Measurements from ENCODE around the gene SIX6.
"Not testable (repeated sequence)": the region's sequence is repeated elsewhere in the genome, so short reads cannot be mapped to it uniquely, and the experiment has no call there.

The SIX6 gene

DNA sequence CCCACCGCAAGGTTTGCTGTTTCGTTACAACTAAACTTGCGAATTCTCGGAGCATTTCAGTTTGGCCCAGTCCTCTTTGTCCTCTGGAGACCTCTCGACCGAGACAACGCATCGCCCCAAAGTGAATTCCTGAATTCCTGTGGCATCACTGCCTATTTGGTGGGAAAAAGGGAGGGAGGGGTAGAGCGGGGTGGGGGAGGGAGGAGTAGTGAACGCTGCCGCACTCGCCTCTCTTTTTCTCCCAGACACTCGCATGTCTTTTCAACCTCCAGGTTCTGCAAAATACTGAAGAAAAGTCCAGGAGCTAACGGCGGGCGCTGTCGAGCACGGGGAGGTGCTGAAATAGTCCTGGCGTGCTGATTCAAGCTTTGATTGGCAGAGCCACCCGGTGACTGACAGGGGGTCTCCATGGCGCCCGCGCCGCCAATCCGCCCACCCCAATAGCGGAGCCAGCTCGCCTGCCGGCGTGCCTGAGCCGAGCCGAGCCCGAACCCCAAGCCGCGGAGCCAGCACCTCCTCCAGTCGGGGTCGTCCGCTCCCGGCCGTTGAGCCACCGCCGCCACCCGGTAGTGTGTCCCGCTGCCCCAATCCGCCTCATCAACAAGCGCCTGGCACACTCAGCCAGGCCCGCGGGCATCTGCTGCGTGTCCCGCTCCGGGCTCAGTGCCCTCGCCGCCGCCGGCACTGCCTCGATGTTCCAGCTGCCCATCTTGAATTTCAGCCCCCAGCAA lies at the start of gene SIX6:
Gene SIX6 (plus strand): TSS at position 440 of the 731 bp plus-strand sequence. CDS start 253 bp downstream, at position 693.
- no peak for DNase-seq (ENCODE audit: low read depth)

- not testable (repeated sequence) for DNase-seq (ENCODE audit: low read depth)
Measured at GRCh38 chr14:60480248-60480647, 28.7 kb upstream of the SIX6 start.

DNA sequence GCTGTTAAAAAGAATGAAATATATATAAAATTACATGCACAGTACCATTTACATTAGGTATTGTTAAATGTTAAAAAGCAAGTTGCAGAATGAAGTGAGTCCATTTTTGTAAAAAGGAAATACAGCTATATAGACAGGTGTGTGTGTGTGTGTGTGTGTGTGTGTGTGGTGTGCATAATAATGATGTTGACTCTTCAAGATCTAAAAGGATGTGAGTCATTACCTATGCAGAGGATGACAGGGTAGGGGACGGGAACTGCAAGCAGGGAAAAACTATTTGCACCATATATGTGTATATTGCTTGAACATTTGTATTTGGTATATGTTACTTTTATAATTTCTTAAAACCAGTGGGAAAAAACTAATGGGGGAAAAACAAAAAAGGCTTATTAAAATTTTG lies 26.2 kb upstream of the SIX6 start:
- no peak for DNase-seq (ENCODE audit: low read depth)

DNA sequence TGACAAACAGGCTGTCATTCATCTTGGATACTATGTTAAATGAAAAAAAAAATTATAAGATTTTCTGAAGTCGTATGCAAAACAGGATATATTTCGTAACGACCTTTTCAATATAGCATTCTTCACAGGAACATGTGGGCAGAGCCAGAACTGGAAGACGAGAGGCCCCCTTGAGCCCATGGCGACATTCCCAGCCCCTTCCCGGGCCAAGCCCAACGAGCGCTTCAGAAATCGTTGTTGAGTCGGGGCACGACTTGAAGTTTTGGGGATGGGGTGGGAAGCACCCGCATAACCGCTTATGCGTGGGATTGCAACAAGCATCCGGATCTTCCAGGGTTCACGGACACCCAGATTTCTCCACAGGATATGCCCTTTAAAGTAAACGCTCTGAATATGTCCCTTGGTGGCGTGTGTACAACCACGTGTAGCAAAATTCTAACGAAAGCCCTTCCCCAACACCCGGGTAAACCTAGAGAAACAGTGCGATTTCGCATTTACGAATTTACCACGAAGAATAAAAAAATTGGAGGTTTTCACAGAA lies 23.8 kb upstream of the SIX6 start:
- DNase-seq (ENCODE audit: low read depth) = no peak

GRCh38 chr14:60485598-60486251 lies 23.2 kb upstream of the SIX6 start, which contains the start of gene C14orf39:
C14orf39 (minus strand) TSS chr14:60486063; CDS start chr14:60485078, 985 bp downstream.
- DNase-seq (ENCODE audit: low read depth) = peak; percentile 2

GRCh38 chr14:60487211-60487610 lies 21.7 kb upstream of the SIX6 start:
- DNase-seq (ENCODE audit: low read depth) = no peak

DNA sequence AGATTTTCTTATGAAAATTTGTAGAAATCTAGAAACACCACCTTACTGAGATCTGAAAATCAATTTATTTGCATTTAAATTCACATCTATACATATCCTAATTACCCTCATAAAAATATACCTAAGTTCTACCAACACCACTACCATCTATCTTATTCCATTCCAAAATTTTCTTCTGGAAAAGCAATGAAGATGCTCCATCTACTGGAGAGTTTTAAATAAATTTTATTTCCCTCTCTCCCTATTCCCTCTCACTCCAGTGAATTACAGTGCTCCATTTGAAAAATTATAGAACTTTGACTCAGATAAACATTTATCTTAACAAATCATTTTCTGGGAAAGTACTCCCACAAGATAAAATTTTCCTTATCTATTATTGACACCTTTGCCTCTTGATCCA lies 20.8 kb upstream of the SIX6 start:
- DNase-seq (ENCODE audit: low read depth) = no peak

- no peak for DNase-seq (ENCODE audit: low read depth)
Measured at GRCh38 chr14:60490270-60490669, 18.7 kb upstream of the SIX6 start.

GRCh38 chr14:60495946-60496345 lies 13.0 kb upstream of the SIX6 start:
- no peak for DNase-seq (ENCODE audit: low read depth)

- DNase-seq (ENCODE audit: low read depth) = no peak
Measured at GRCh38 chr14:60502541-60502940, 6.4 kb upstream of the SIX6 start.

DNA sequence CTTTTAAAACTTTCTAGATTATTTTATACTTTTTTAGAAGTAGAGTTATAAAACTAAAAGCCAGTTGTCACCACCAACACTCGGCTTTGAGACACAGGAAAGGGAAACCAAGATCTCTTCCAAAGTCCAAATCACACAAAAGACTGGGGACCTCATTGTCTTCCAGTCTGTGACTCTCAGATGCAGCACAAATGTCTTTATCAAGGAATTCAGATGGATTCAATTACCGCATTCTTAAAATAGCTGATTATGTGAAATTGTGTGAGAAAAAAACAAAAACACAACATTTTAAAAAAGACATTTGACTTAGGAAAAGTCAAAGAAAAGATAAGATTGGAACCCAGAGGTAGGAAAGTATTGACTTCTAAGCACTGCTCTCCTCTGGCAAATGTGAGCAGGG lies 3.5 kb upstream of the SIX6 start:
- no peak for DNase-seq (ENCODE audit: low read depth)

- DNase-seq (ENCODE audit: low read depth) = no peak
Measured at GRCh38 chr14:60506010-60506409, 2.9 kb upstream of the SIX6 start.

DNA sequence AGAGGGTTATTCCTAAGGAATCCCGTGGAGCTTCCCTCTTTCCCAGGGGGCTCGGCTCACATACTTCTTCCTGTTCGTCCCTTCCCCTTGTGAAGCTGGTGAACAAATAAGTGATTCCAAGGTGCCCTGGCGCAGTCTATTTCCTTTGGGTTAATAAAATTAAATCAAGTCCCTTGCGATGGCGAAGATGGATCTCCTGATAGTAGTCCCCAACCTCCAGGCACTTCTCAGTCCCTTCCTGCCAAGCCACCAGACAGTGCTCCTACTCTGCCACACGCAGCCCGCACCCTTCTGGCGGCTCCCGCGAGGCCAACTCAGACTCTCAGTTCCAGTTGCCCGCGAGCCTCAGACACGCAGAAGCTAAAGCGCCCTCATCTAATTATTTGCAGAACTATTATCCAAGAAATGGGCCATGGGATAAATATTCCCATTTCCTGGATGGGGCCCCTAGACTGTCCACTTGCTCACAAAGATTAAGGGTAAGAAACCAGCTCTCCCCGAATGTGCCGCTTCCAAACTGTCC lies 2.4 kb upstream of the SIX6 start:
- DNase-seq (ENCODE audit: low read depth) = no peak

GRCh38 chr14:60506985-60507829 lies 1.7 kb upstream of the SIX6 start:
- DNase-seq (ENCODE audit: low read depth) = no peak

DNA sequence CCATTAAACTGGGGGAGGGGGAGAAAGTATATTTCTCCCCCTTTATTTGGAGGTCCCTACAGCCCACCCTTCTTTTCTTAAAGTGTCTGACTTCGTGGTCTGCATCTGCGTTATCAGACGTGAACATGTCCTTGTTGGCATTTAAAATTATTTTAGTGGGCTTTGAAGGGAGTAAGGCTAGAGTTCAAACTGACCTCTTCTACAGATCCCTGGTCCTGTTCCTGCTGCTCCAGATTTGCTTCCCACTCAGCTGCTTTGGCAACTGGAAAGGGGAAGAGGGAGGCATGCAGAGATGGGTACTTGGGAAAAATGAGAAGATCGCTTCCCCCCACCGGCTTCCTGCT lies 611 bp upstream of the SIX6 start:
- DNase-seq (ENCODE audit: low read depth) = no peak

GRCh38 chr14:60509438-60510253 lies 700 bp downstream of the SIX6 start:
- no peak for DNase-seq (ENCODE audit: low read depth)

DNA sequence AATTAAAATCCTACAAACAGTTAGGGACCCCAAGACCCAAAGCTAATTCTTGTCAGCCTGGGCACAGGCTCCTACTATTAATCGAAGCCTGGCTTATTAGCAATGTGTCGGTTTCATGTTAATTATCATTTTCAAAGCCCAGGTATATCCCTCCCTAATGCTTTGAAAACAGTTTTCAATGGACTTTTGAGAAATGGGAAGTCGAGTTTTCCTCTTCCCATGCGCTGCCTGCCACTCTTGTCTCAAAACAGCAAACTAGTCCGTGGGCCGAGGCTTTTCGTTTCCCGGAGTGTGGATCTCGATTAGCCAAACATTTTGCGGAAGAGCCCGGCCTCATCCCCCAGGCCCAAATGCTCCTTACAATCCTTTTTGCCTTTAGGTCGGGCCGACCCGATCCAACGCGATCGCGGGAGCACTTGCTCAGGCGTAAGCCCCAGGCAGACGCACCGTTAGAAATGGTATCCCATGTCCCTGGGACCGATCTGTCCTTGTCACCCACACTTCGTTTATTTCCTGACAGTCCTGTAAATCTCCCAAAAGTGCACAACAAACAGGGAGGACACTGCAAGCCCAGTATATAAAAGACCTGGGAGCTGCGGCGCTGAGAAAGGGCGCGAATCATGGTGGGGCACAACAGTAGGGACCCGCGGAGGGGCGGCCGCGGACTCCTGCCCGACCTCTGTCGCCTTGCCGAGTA lies 1.5 kb downstream of the SIX6 start:
- DNase-seq (ENCODE audit: low read depth) = no peak

- DNase-seq (ENCODE audit: low read depth) = no peak
Measured at GRCh38 chr14:60510951-60511599, 2.1 kb downstream of the SIX6 start.

- no peak for DNase-seq (ENCODE audit: low read depth)
Measured at GRCh38 chr14:60512126-60512525, 3.2 kb downstream of the SIX6 start.

GRCh38 chr14:60512973-60513571 lies 4.1 kb downstream of the SIX6 start:
- no peak for DNase-seq (ENCODE audit: low read depth)

Measured in fibroblast of the conjunctiva (primary cell).